Activated effector memory CD4-positive, alpha-beta T cell treated with Interleukin-2 at 50 U/mL for 16 hours (primary cell): ENCODE measurements around the gene ADAMTS13.

Experiments
- DNase-seq: peaks from one replicate; pipeline ENCODE4 v3.0.0-alpha.2; 2020

Gene ADAMTS13

GRCh38 chr9:133474215-133474614 lies 52.0 kb downstream of the ADAMTS13 start:
- DNase-seq: no peak

- no peak for DNase-seq
These were observed 52.7 kb downstream of the ADAMTS13 start for GRCh38 chr9:133474853-133475252.

- DNase-seq: no peak
These were observed 53.3 kb downstream of the ADAMTS13 start for GRCh38 chr9:133475292-133476012.

GRCh38 chr9:133476036-133476931 lies 54.1 kb downstream of the ADAMTS13 start:
- DNase-seq: no peak

- DNase-seq: no peak
These were observed 54.8 kb downstream of the ADAMTS13 start for GRCh38 chr9:133476941-133477340.

GRCh38 chr9:133477461-133477860 lies 55.3 kb downstream of the ADAMTS13 start:
- DNase-seq: no peak

GRCh38 chr9:133477992-133478850 lies 56.1 kb downstream of the ADAMTS13 start:
- DNase-seq: no peak

- peak; percentile 69 for DNase-seq
These were observed 56.9 kb downstream of the ADAMTS13 start, which contains the start of gene SLC2A6 for GRCh38 chr9:133478851-133479711. TSS of gene SLC2A6 (minus strand) at chr9:133479099. CDS start at chr9:133479059, 40 bp downstream.

- DNase-seq: no peak
These were observed 61.4 kb downstream of the ADAMTS13 start for GRCh38 chr9:133483611-133484010.

- no peak for DNase-seq
These were observed 62.7 kb downstream of the ADAMTS13 start for GRCh38 chr9:133484671-133485437.

GRCh38 chr9:133485531-133486260 lies 63.5 kb downstream of the ADAMTS13 start:
- no peak for DNase-seq

GRCh38 chr9:133487331-133487725 lies 65.2 kb downstream of the ADAMTS13 start:
- no peak for DNase-seq

- no peak for DNase-seq
These were observed 66.6 kb downstream of the ADAMTS13 start for GRCh38 chr9:133488686-133489252.

- DNase-seq: no peak
These were observed 67.4 kb downstream of the ADAMTS13 start for GRCh38 chr9:133489253-133490190.

- no peak for DNase-seq
These were observed 68.1 kb downstream of the ADAMTS13 start for GRCh38 chr9:133490201-133490681.

GRCh38 chr9:133490865-133491655 lies 68.9 kb downstream of the ADAMTS13 start:
- no peak for DNase-seq

GRCh38 chr9:133491656-133491925 lies 69.4 kb downstream of the ADAMTS13 start:
- no peak for DNase-seq
